ENCODE results near the gene NEMP2.

The NEMP2 gene

DNA sequence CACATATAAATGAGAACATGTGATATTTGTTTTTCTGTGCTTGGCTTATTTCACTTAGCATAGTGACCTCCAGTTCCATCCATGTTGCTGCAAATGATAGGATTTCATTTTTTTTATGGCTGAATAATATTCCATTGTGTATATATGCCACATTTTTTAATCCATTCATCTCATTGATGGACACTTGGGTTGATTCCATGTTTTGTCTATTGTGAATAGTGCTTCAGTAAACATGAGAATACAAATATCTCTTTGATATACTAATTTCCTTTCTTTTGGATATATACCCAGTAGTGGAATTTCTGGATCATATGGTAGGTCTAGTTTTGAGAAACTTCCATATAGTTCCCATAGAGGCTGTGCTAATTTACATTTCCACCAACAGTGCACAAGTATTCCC lies 3.7 kb upstream of the NEMP2 start:
- no peak overlapping the region for H3K27ac ChIP-seq (ENCODE audit: insufficient read depth, low read length, poor library complexity, severe bottlenecking)
- H3K36me3 ChIP-seq (ENCODE audit: control insufficient read depth, insufficient read depth, low read length) = no peaks in the 10 kb centered on the region
- H3K27me3 ChIP-seq (replicated peaks; ENCODE audit: control insufficient read depth, insufficient read depth, low read length, poor library complexity, severe bottlenecking) = no peaks in the 10 kb centered on the region
- no peak overlapping the region for H3K4me3 ChIP-seq (ENCODE audit: insufficient read depth, low read depth, low read length, poor library complexity, severe bottlenecking)
- peaks cover 7% of the 10 kb centered on the region for H3K9me3 ChIP-seq (ENCODE audit: control insufficient read depth, low read length)
- DNase-seq = no peak
- peaks cover 6% of the 10 kb centered on the region for H3K4me1 ChIP-seq (ENCODE audit: control insufficient read depth, insufficient read depth, low read length, poor library complexity, severe bottlenecking)

DNA sequence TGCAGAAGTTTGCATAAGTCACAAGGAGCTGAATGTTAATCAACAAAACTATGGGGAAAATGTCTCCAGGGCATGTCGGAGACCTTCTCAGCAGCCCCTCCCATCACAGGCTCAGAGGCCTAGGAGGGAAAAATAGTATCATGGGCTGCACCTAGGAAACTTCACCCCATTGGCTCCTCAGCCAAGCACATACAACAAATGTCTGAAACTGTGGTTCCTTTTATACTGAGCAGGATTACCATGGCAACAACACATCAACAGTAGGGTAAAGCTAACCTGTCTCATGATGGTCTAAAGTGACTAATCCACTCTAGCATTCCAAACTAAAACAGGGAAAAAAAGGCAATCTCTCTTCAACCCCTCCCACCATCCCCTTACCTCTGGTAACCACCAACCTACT lies 3.2 kb upstream of the NEMP2 start:
- DNase-seq = no peak
- Histone ChIP-seq H3K27ac (ENCODE audit: insufficient read depth, low read length, poor library complexity, severe bottlenecking) (no peak overlapping the region), H3K4me3 (ENCODE audit: insufficient read depth, low read depth, low read length, poor library complexity, severe bottlenecking) (no peak overlapping the region), H3K36me3 (ENCODE audit: control insufficient read depth, insufficient read depth, low read length) (no peaks in the 10 kb centered on the region), H3K9me3 (ENCODE audit: control insufficient read depth, low read length) (peaks cover 7% of the 10 kb centered on the region), H3K27me3 (replicated peaks; ENCODE audit: control insufficient read depth, insufficient read depth, low read length, poor library complexity, severe bottlenecking) (no peaks in the 10 kb centered on the region), H3K4me1 (ENCODE audit: control insufficient read depth, insufficient read depth, low read length, poor library complexity, severe bottlenecking) (peaks cover 7% of the 10 kb centered on the region)

DNA sequence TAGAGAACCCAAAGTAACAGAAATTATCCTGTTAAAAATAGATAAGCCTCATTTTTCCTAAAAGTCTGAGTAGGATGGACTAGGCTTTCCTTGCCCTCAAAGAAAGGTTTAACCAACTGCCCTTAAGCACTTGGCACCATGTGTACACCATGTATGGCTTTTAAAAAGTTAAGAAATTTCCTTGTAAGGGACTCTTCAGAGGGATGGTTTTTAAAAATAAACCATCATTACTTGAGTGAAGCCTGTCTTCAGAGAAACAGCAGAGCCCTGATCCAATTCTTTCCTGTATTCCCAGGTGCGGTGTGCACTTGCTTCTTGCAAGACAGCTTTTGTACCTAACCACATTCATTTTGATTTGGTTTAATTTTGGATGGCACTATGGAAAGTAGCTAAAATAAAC lies 1.1 kb upstream of the NEMP2 start:
- Histone ChIP-seq H3K27me3 (replicated peaks; ENCODE audit: control insufficient read depth, insufficient read depth, low read length, poor library complexity, severe bottlenecking) (no peaks in the 10 kb centered on the region), H3K4me3 (ENCODE audit: insufficient read depth, low read depth, low read length, poor library complexity, severe bottlenecking) (no peak overlapping the region), H3K27ac (ENCODE audit: insufficient read depth, low read length, poor library complexity, severe bottlenecking) (no peak overlapping the region), H3K4me1 (ENCODE audit: control insufficient read depth, insufficient read depth, low read length, poor library complexity, severe bottlenecking) (peaks cover 10% of the 10 kb centered on the region), H3K36me3 (ENCODE audit: control insufficient read depth, insufficient read depth, low read length) (no peaks in the 10 kb centered on the region), H3K9me3 (ENCODE audit: control insufficient read depth, low read length) (peaks cover 2% of the 10 kb centered on the region)
- DNase-seq = no peak

DNA sequence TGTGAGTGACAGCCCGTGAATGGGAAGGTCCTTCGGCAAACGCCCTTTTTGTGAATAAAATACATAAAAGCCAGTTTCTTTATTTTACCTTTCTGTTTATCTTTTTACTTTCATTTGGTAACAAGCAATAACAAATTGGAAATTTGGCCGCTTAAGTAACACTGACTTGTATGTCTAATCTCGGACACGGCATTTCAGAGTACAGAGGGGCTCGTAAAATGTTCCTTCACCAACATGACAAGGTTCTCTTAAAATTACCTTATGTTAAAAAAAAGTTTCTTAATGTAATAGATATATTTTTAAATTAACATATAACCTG lies 558 bp upstream of the NEMP2 start:
- no peak for DNase-seq
- Histone ChIP-seq H3K4me1 (ENCODE audit: control insufficient read depth, insufficient read depth, low read length, poor library complexity, severe bottlenecking) (peaks cover 10% of the 10 kb centered on the region), H3K4me3 (ENCODE audit: insufficient read depth, low read depth, low read length, poor library complexity, severe bottlenecking) (peak overlapping the region; percentile 54)

DNA sequence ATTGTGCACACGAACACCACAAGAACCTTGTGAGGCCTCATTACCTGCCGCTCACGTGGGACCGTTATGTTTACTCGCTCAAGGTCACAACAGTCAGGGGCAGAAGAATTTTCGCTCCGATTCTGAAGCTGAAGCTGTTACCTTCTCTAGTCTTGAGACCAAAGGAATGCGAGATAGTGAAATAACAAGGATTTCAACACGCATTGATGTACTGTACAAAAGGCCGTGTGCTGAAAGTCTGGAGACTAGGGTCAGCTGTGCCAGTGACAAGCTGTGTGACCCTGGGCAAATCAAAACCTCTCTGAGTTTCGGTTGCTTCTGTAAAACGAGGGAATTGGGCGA lies 583 bp downstream of the NEMP2 start:
- Histone ChIP-seq H3K4me1 (ENCODE audit: control insufficient read depth, insufficient read depth, low read length, poor library complexity, severe bottlenecking) (peaks cover 10% of the 10 kb centered on the region), H3K36me3 (ENCODE audit: control insufficient read depth, insufficient read depth, low read length) (no peaks in the 10 kb centered on the region), H3K27me3 (replicated peaks; ENCODE audit: control insufficient read depth, insufficient read depth, low read length, poor library complexity, severe bottlenecking) (no peaks in the 10 kb centered on the region), H3K4me3 (ENCODE audit: insufficient read depth, low read depth, low read length, poor library complexity, severe bottlenecking) (peak overlapping the region; percentile 54), H3K27ac (ENCODE audit: insufficient read depth, low read length, poor library complexity, severe bottlenecking) (peak overlapping the region; percentile 86), H3K9me3 (ENCODE audit: control insufficient read depth, low read length) (no peaks in the 10 kb centered on the region)
- peak; percentile 26 to 32 (median 31) for DNase-seq

More for the DNA sequence above, 558 bp upstream of the NEMP2 start:
- H3K9me3 ChIP-seq (ENCODE audit: control insufficient read depth, low read length) = no peaks in the 10 kb centered on the region
- H3K36me3 ChIP-seq (ENCODE audit: control insufficient read depth, insufficient read depth, low read length) = no peaks in the 10 kb centered on the region
- H3K27me3 ChIP-seq (replicated peaks; ENCODE audit: control insufficient read depth, insufficient read depth, low read length, poor library complexity, severe bottlenecking) = no peaks in the 10 kb centered on the region
- peak overlapping the region; percentile 86 for H3K27ac ChIP-seq (ENCODE audit: insufficient read depth, low read length, poor library complexity, severe bottlenecking)

DNA sequence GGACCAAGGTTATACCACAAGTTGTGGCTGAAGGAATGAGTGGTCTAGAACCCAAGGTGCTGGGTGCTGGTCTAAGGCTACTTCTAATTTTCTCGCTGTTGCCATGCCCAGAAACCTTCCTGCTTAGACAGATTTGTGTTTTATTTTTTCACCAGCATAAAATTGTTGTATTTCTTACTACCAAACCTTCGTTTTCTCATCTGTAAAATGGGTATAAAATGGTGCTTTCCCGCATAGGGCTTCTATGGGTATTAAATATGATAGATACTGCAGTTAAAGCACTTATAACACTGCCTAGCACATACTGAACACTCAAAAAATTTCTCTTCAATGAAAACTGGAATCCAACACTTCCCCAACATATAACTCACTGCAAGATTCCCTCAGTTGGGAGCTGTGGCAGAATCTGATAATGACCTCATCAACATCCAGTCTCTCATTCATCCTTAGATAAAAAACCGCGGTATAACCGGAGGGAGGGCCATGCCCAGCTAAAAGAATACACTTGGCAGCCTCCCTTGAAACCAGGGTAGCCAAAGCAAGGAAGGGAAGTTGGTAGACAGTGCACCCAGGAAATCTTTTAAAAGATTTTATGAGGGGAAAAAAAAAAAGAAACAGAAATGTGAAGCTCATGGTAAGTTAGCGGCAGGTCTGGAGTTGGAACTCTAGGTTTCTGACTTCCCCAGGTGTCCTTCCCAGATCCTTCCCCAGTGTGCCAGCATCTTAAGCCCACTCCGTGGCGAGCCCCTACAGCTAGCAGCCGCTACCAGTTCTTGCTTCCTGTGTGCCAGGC lies 1.2 kb downstream of the NEMP2 start:
- no peaks in the 10 kb centered on the region for H3K27me3 ChIP-seq (replicated peaks; ENCODE audit: control insufficient read depth, insufficient read depth, low read length, poor library complexity, severe bottlenecking)
- peak overlapping the region; percentile 86 for H3K27ac ChIP-seq (ENCODE audit: insufficient read depth, low read length, poor library complexity, severe bottlenecking)
- no peak for DNase-seq
- H3K9me3 ChIP-seq (ENCODE audit: control insufficient read depth, low read length) = no peaks in the 10 kb centered on the region
- peak overlapping the region; percentile 54 for H3K4me3 ChIP-seq (ENCODE audit: insufficient read depth, low read depth, low read length, poor library complexity, severe bottlenecking)
- no peaks in the 10 kb centered on the region for H3K36me3 ChIP-seq (ENCODE audit: control insufficient read depth, insufficient read depth, low read length)
- peaks cover 10% of the 10 kb centered on the region for H3K4me1 ChIP-seq (ENCODE audit: control insufficient read depth, insufficient read depth, low read length, poor library complexity, severe bottlenecking)

DNA sequence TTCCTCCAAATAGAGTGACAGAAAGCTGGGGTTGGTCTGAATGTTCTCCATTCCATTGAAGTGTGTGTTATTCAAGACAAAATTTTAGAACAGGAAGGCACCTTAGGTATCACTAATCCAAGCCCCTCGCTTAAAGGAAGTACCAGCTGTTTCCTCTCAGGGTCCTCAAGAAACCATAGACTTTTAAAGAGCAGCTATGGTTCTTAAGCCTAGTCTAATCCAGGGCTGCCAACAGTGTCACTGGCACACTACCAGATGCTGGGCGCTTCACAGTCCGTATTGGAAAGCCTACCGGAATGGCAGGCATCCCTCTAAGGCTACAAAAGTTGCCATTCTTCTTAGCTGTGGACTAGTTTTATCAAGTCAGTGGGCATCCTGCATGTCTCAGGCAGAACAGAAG lies 1.9 kb downstream of the NEMP2 start:
- Histone ChIP-seq H3K9me3 (ENCODE audit: control insufficient read depth, low read length) (no peaks in the 10 kb centered on the region), H3K4me1 (ENCODE audit: control insufficient read depth, insufficient read depth, low read length, poor library complexity, severe bottlenecking) (peaks cover 10% of the 10 kb centered on the region), H3K36me3 (ENCODE audit: control insufficient read depth, insufficient read depth, low read length) (no peaks in the 10 kb centered on the region), H3K4me3 (ENCODE audit: insufficient read depth, low read depth, low read length, poor library complexity, severe bottlenecking) (no peak overlapping the region), H3K27ac (ENCODE audit: insufficient read depth, low read length, poor library complexity, severe bottlenecking) (no peak overlapping the region), H3K27me3 (replicated peaks; ENCODE audit: control insufficient read depth, insufficient read depth, low read length, poor library complexity, severe bottlenecking) (no peaks in the 10 kb centered on the region)
- no peak for DNase-seq

DNA sequence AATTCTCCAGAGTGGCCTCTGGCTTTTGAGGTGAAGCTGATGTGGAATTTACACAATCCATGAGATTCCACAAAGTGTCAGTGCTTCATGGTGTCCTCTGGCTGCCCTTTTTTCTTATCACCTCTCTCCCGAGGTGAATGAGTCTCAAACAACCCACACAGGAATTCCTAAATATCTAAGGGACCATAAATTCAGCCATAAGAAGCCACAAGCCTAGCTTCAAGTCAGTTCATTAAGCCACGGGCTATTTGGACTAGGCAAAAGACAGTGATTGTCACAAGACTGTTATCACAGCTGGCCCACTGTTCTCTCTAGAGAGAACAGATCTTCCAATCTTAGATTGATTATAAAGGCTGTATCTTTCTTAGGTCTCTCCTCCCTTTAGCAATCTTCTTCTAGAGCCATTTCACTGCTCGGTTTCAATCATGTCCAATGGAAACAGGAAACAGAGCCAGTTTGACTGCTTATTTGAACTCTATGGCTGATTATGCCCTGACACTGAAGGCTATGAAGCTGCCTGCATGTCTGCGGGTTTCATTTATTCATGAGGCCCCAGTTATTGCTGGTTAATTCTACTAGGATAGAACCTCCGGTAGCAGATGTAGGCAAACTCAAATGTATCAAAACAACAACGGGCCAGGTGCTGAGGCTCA lies 4.1 kb downstream of the NEMP2 start:
- H3K4me3 ChIP-seq (ENCODE audit: insufficient read depth, low read depth, low read length, poor library complexity, severe bottlenecking) = no peak overlapping the region
- no peaks in the 10 kb centered on the region for H3K36me3 ChIP-seq (ENCODE audit: control insufficient read depth, insufficient read depth, low read length)
- DNase-seq = no peak
- no peaks in the 10 kb centered on the region for H3K27me3 ChIP-seq (replicated peaks; ENCODE audit: control insufficient read depth, insufficient read depth, low read length, poor library complexity, severe bottlenecking)
- peaks cover 10% of the 10 kb centered on the region for H3K4me1 ChIP-seq (ENCODE audit: control insufficient read depth, insufficient read depth, low read length, poor library complexity, severe bottlenecking)
- H3K27ac ChIP-seq (ENCODE audit: insufficient read depth, low read length, poor library complexity, severe bottlenecking) = no peak overlapping the region
- H3K9me3 ChIP-seq (ENCODE audit: control insufficient read depth, low read length) = no peaks in the 10 kb centered on the region

DNA sequence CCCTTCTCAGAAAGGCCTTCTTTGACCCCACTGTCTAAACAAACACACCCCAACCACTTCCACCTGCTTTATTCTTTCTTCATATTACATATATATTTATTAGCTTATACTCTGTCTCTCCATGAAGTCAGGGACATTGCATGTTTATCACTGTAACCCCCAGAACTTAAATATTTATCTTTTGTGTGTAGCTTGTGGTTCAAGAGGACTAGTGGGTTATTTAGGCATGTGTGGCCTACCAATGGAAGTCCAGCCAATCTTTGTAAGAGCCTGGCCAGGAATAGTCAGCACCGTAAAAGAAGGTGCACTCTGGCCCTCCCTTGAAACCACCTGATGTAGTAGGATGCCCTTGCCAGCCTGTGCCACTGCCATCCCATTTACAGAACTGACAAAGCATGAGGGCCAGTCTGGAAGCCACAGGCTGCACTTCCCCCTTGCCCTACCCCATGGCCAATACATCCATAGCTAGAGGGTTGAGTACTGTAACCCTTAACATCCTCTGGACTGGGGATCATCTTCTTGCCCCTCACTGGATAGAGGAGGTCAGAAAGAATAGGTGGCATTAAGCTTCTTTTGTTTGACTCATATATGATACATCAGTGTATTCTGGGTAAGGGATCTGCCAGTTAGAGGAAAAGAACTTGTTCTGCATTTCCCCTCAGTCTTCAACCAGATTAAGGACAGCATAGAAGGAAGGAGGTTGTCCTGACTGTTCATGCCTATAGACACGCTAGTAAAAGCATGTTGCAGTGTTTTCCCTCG lies 4.9 kb downstream of the NEMP2 start:
- H3K4me1 ChIP-seq (ENCODE audit: control insufficient read depth, insufficient read depth, low read length, poor library complexity, severe bottlenecking) = peaks cover 10% of the 10 kb centered on the region
- no peak overlapping the region for H3K27ac ChIP-seq (ENCODE audit: insufficient read depth, low read length, poor library complexity, severe bottlenecking)
- no peaks in the 10 kb centered on the region for H3K9me3 ChIP-seq (ENCODE audit: control insufficient read depth, low read length)
- no peaks in the 10 kb centered on the region for H3K36me3 ChIP-seq (ENCODE audit: control insufficient read depth, insufficient read depth, low read length)
- no peaks in the 10 kb centered on the region for H3K27me3 ChIP-seq (replicated peaks; ENCODE audit: control insufficient read depth, insufficient read depth, low read length, poor library complexity, severe bottlenecking)
- no peak overlapping the region for H3K4me3 ChIP-seq (ENCODE audit: insufficient read depth, low read depth, low read length, poor library complexity, severe bottlenecking)
- no peak for DNase-seq

DNA sequence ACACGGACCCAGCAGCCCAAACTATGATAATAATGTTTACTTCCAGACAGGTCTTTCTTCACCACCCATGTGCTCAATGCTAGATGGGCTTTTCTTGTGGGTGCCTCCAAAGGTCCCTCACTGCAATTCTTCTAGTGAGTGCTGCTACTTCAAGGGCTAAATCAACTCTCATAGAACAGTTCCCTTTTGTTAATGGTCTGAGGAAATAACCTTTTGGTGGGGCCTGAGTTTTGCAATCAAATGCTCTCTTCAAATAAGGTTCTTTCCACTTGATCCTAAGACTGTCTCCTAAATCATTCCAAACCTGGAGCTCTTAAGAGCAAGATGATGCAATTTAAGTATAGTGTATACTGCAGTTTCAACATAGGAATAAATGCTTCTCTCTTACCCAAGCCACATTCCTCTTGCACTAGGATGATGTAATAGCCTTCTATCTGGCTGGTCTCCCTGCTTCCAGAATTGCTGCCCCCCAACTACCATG lies 6.0 kb downstream of the NEMP2 start:
- Histone ChIP-seq H3K9me3 (ENCODE audit: control insufficient read depth, low read length) (no peaks in the 10 kb centered on the region), H3K4me1 (ENCODE audit: control insufficient read depth, insufficient read depth, low read length, poor library complexity, severe bottlenecking) (peaks cover 7% of the 10 kb centered on the region), H3K27me3 (replicated peaks; ENCODE audit: control insufficient read depth, insufficient read depth, low read length, poor library complexity, severe bottlenecking) (no peaks in the 10 kb centered on the region), H3K4me3 (ENCODE audit: insufficient read depth, low read depth, low read length, poor library complexity, severe bottlenecking) (no peak overlapping the region), H3K27ac (ENCODE audit: insufficient read depth, low read length, poor library complexity, severe bottlenecking) (no peak overlapping the region), H3K36me3 (ENCODE audit: control insufficient read depth, insufficient read depth, low read length) (no peaks in the 10 kb centered on the region)
- DNase-seq = no peak
